Measurements from ENCODE around the gene TLCD1.
"Not testable (repeated sequence)": the region's sequence is repeated elsewhere in the genome, so short reads cannot be mapped to it uniquely, and the experiment has no call there.

TLCD1 gene

GRCh38 chr17:28726627-28727491 is 826 bp upstream of the TLCD1 start:
- peak; percentile 89 to 92 for DNase-seq

DNA sequence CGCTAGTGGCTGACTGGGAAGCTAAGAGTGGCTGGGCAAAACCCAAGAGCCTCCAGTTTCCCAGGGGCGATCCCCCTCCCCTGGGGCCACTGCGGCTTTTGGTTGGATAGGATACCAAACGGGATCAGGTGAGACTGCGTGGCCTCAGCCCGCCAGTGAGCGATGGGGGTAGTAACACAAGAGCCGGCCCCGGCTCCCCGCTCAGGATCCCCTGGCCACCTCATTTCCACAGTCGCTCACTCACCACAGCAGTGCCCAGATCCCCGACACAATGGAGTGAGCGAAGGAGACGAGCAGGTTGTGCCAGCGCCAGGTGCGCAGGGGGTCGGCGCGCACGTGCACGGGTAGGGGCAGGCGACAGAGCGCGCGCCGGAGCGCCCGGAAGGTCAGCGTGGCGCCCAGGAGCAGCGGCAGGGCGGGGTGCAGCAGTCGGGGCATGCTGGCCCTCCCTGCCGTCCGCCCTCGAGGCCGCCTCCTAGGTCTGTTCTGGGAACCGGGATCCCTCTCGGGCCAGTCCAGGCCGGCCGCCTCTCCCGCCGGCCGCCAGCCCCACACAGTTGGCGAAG is 290 bp downstream of the TLCD1 start:
- peak; percentile 30 to 31 for DNase-seq

- DNase-seq: no peak
Measured at GRCh38 chr17:28725166-28725659, 820 bp downstream of the TLCD1 start.

DNA sequence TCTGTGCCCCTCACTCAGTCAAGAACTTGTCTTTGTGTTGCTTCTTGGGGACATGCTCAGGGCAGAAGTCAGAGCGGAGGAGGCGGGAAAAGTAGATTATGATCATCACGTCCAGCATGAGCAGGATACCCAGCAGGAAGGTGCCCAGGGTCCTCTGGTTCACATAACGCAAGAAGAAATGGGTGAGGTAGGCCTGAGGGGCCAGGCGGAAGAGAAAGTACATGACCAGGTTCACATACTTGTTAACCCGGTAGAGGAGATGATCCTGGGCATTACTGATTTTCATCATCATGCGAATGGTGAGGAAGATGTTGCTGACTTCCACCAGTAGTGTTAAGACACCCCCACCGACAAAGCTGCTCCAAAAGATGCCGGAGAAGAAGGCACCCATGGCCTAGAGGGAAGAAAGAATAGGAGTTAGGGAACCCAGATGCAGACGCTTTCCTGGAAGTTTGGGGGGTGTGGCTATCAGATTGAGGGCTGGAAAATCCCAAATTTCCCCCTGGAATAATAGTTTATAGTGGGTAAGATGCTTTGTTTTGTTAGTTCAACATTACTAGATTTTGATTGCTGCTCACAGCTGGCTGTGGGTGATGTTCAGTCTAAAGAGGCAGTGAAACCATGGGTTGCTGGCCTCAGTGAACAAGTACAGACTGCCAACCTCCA is 1.4 kb downstream of the TLCD1 start:
- no peak for DNase-seq

- DNase-seq: not testable (repeated sequence)
Measured at GRCh38 chr17:28723836-28724499, 2.1 kb downstream of the TLCD1 start.

- no peak for DNase-seq
Measured at GRCh38 chr17:28723159-28723835, 2.7 kb downstream of the TLCD1 start.

DNA sequence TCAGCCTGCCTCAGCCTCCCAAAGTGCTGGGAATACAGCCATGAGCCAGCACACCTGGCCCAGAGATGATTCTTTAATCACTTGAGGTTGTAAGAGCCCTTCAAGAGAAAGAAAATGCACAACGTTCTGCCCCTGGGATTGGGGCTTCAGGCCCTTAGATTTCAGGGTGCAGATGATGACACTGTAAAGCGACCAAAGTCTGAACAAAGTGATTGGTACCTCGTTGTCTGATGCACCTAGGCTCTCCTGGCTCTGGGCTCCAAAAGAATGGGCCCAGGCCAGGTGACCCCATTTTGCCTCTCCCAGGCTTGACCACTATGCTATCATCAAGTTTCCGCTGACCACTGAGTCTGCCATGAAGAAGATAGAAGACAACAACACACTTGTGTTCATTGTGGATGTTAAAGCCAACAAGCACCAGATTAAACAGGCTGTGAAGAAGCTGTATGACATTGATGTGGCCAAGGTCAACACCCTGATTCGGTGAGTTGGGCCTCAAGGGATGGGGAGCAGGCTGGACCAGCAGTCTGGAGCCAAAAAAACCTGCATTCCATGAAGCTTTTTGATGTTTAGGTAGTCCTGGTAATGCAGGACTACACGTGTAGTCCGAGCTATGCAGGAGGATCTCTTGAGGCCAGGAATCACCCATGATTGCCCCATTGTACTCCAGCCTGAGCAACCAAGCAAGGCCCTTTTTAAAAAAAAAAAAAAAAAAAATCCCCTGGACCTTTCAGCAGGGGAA is 3.4 kb downstream of the TLCD1 start:
- no peak for DNase-seq

DNA sequence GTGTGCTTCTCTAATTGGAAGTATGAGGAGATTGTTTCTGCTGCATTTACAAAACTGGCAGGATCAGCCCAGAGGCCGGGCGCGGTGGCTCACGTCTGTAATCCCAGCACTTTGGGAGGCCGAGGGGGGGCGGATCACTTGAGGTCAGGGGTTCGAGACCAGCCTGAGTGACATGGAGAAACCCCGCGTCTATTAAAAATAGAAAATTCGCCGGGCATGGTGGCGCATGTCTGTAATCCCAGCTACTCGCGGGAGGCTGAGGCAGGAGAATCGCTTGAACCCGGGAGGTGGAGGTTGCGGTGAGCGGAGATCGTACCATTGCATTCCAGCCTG is 5.1 kb downstream of the TLCD1 start:
- DNase-seq: not testable (repeated sequence)

- DNase-seq: peak; percentile 28 to 39
Measured at GRCh38 chr17:28720247-28720996, 5.6 kb downstream of the TLCD1 start.

GRCh38 chr17:28719021-28719433 is 7.0 kb downstream of the TLCD1 start:
- no peak for DNase-seq

GRCh38 chr17:28718333-28719020 is 7.6 kb downstream of the TLCD1 start:
- no peak for DNase-seq

- DNase-seq: no peak
Measured at GRCh38 chr17:28717578-28718332, 8.3 kb downstream of the TLCD1 start, which contains the start of gene RAB34. Gene RAB34 (minus strand): TSS chr17:28717868. CDS start chr17:28717266, 602 bp downstream.

DNA sequence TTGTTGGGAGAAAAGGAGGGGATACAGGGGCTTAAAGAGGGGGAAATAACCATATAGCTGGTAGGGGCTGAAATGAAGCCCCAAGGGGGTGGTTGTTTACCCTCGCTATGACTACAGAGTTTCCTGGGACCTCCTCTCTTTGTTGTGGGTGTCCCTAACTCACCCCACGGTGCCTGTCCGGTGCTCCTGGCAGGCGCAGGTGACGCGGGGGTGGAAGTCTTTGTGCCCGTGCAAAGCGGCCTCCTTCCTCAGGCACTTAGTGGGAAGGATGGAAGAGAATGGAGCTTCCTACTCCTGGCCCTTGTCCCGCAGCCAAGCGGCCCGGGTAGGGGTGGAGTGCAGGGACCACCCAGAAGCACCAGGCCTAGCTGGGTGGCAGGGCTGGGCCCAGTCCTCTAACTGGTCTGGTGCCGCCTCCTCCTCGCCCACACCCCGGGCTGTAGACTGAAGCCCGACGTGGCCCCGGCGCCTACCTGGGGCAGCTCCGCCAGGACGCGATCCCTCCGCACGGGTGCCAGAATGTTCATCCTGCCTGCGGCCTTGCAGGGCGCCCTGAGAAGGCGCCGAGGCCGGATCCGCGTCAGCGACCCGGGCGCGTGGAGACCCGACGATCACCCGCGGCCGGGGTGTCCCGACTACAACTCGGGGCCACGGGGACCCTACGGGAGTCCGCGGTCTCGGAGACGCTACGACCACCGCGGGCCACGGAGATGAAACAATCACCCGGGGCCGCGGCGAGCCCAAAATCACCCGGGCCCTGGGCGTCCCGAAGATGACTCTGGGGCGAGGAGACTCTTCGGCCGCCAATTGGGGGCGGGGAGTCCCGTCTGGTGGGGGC is 9.1 kb downstream of the TLCD1 start:
- no peak for DNase-seq

- DNase-seq: no peak
Measured at GRCh38 chr17:28715217-28715616, 10.8 kb downstream of the TLCD1 start.

DNA sequence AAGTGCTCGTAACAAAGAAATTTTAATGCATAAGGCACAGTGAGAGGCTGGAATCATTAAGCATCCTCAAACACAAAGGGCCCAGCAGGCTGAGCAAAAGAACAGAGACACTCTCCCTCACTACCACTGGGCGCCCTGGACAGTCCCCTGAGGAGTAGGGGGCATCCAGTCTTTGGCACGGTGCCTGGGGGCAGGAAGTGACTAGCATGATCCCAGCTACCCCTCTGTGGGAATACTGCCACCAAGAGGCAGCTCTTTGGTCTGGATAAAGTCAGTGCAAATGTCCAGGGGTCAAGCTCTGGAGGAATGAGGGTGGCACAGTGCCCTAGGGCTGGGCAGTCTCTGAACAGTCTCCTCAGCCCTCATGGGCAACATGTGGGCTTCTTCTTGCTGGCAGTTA is 11.8 kb downstream of the TLCD1 start:
- no peak for DNase-seq

- no peak for DNase-seq
Measured at GRCh38 chr17:28712705-28713415, 13.2 kb downstream of the TLCD1 start.

DNA sequence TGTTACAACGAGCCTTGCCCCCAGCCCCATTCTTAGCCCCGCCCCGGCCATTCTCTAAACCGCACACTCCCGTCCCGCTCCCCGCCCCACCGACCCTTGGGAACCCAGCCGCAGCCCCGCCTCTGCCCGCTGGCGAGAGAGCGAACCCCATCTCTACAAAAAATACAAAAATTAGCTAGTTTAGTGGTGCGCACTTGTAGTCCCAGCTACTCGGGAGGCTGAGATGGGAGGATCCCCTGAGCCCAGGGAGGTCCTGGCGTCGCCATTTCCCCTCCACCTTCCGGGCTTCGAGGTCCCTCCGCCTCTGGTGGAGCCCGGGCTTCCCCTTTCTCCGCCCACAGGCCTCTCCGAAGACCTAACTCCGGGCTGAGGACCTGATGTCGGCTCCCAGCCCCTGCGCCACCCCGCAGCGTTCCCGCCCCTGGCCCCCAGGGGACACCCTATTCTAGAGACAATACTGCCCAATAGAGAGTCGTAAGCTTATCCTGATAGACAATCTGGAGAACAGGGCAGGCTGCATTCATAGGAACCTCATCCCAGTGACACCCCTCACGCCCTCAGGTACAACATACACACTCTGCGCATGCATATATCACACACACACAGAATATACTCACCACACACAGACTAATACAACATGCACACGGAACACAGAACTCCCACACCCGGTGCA is 13.9 kb downstream of the TLCD1 start:
- peak; percentile 58 to 68 for DNase-seq

- peak in 1 of 2 donors; percentile 32 for DNase-seq
Measured at GRCh38 chr17:28711723-28712031, 14.4 kb downstream of the TLCD1 start, which contains the start of gene PROCA1. Gene PROCA1 (minus strand): TSS chr17:28711888. CDS start chr17:28711660, 228 bp downstream.
